Activated naive CD8-positive, alpha-beta T cell treated with anti-CD3 and anti-CD28 coated beads, Interleukin-2, amount 10 ng/mL, durations not matched to agents 7 days and 5 days (primary cell): ENCODE measurements around the gene RNLS. TPM values are rescaled to one million over a fixed set of nuclear protein-coding genes. Genes with fewer than 3 reads are reported as not detected.

Source experiments
- ATAC-seq: fragments of 150-1000 bp; cut with Tn5 transposase; one replicate; pipeline ENCODE4 v1.10.0; 2021; ENCODE audit warnings: low read depth, moderate library complexity
- POLR2A ChIA-PET: fragments of 350-600 bp; sonication (Branson Sonifier 250); formaldehyde crosslinking; loops from one replicate; lab custom pipeline; 2021; ENCODE audit warnings: antibody characterized with exemption; lab: Charles Lee
- DNase-seq: peaks from one replicate; pipeline ENCODE4 v3.0.0; 2021
- H3K27ac Mint-ChIP-seq: one replicate; pipeline ENCODE4 v1.8.0; 2022; ENCODE audit warnings: mild to moderate bottlenecking, mixed read lengths
- H3K27me3 Mint-ChIP-seq: one replicate; pipeline ENCODE4 v1.8.0; 2022; ENCODE audit warnings: mild to moderate bottlenecking, moderate library complexity, mixed read lengths
- H3K36me3 Mint-ChIP-seq: one replicate; pipeline ENCODE4 v1.8.0; 2021; ENCODE audit warnings: mild to moderate bottlenecking, mixed read lengths
- H3K4me1 Mint-ChIP-seq: one replicate; pipeline ENCODE4 v1.8.0; 2021; ENCODE audit warnings: mixed read lengths
- H3K4me3 Mint-ChIP-seq: one replicate; pipeline ENCODE4 v1.8.0; 2022; ENCODE audit warnings: mild to moderate bottlenecking, moderate library complexity, mixed read lengths
- H3K9me3 Mint-ChIP-seq: one replicate; pipeline ENCODE4 v1.8.0; 2021; ENCODE audit warnings: mixed read lengths
- total RNA-seq, 2 experiments: library from RNA; stranded (reverse); gene quantifications; one replicate each; pipeline ENCODE4 v1.2.3, GENCODE V29; 2021

RNLS gene
- total RNA-seq, 2 experiments from 2014 or later, result 3.5 to 5.2 TPM

- POLR2A ChIA-PET, result no interaction called here
- Mint-ChIP-seq H3K27ac (no peak overlapping the region), H3K9me3 (peaks cover 4% of the 10 kb centered on the region), H3K4me1 (peaks cover 14% of the 10 kb centered on the region), H3K4me3 (no peak overlapping the region), H3K27me3 (no peaks in the 10 kb centered on the region), H3K36me3 (peaks cover 1% of the 10 kb centered on the region)
- no peak for ATAC-seq
- DNase-seq, result no peak
Measured at GRCh38 chr10:88416801-88417200, 166.3 kb downstream of the RNLS start.

GRCh38 chr10:88415533-88416130 lies 167.5 kb downstream of the RNLS start:
- H3K9me3 Mint-ChIP-seq, result peaks cover 4% of the 10 kb centered on the region
- peaks cover 14% of the 10 kb centered on the region for H3K4me1 Mint-ChIP-seq
- DNase-seq (no peak), ATAC-seq (no peak)
- POLR2A ChIA-PET, result no interaction called here
- H3K27ac Mint-ChIP-seq, result no peak overlapping the region
- no peak overlapping the region for H3K4me3 Mint-ChIP-seq
- H3K36me3 Mint-ChIP-seq, result peaks cover 1% of the 10 kb centered on the region
- H3K27me3 Mint-ChIP-seq, result no peaks in the 10 kb centered on the region

GRCh38 chr10:88413412-88413811 lies 169.7 kb downstream of the RNLS start:
- H3K27ac Mint-ChIP-seq, result no peak overlapping the region
- peaks cover 1% of the 10 kb centered on the region for H3K36me3 Mint-ChIP-seq
- ATAC-seq, result no peak
- H3K4me1 Mint-ChIP-seq, result peaks cover 8% of the 10 kb centered on the region
- no peak for DNase-seq
- no peak overlapping the region for H3K4me3 Mint-ChIP-seq
- POLR2A ChIA-PET, result no interaction called here
- no peaks in the 10 kb centered on the region for H3K27me3 Mint-ChIP-seq
- peaks cover 4% of the 10 kb centered on the region for H3K9me3 Mint-ChIP-seq

- Mint-ChIP-seq H3K27ac (no peak overlapping the region), H3K27me3 (no peaks in the 10 kb centered on the region), H3K36me3 (peaks cover 4% of the 10 kb centered on the region), H3K9me3 (peaks cover 4% of the 10 kb centered on the region), H3K4me3 (no peak overlapping the region), H3K4me1 (peaks cover 9% of the 10 kb centered on the region)
- POLR2A ChIA-PET, result no interaction called here
- no peak for DNase-seq
- no peak for ATAC-seq
Measured at GRCh38 chr10:88411772-88412349, 171.3 kb downstream of the RNLS start.

- Mint-ChIP-seq H3K27ac (no peak overlapping the region), H3K4me1 (peaks cover 3% of the 10 kb centered on the region), H3K9me3 (peaks cover 3% of the 10 kb centered on the region), H3K4me3 (no peak overlapping the region), H3K36me3 (peaks cover 9% of the 10 kb centered on the region), H3K27me3 (no peaks in the 10 kb centered on the region)
- POLR2A ChIA-PET, result no interaction called here
- DNase-seq (no peak), ATAC-seq (no peak)
Measured at GRCh38 chr10:88409824-88410223, 173.3 kb downstream of the RNLS start.

- Mint-ChIP-seq H3K27me3 (no peaks in the 10 kb centered on the region), H3K36me3 (peaks cover 8% of the 10 kb centered on the region), H3K9me3 (peaks cover 3% of the 10 kb centered on the region), H3K4me3 (no peak overlapping the region), H3K4me1 (peaks cover 1% of the 10 kb centered on the region), H3K27ac (no peak overlapping the region)
- no peak for ATAC-seq
- DNase-seq, result no peak
- POLR2A ChIA-PET, result no interaction called here
Measured at GRCh38 chr10:88409236-88409635, 173.9 kb downstream of the RNLS start.

- peaks cover 8% of the 10 kb centered on the region for H3K36me3 Mint-ChIP-seq
- no peak for ATAC-seq
- POLR2A ChIA-PET, result no interaction called here
- H3K4me3 Mint-ChIP-seq, result no peak overlapping the region
- H3K27me3 Mint-ChIP-seq, result no peaks in the 10 kb centered on the region
- H3K4me1 Mint-ChIP-seq, result peaks cover 1% of the 10 kb centered on the region
- no peak overlapping the region for H3K27ac Mint-ChIP-seq
- no peak for DNase-seq
- peaks cover 2% of the 10 kb centered on the region for H3K9me3 Mint-ChIP-seq
Measured at GRCh38 chr10:88408096-88408495, 175.0 kb downstream of the RNLS start.

GRCh38 chr10:88404133-88404532 lies 179.0 kb downstream of the RNLS start:
- Mint-ChIP-seq H3K4me3 (no peak overlapping the region), H3K4me1 (peaks cover 7% of the 10 kb centered on the region), H3K9me3 (peaks cover 8% of the 10 kb centered on the region), H3K27ac (no peak overlapping the region), H3K27me3 (no peaks in the 10 kb centered on the region), H3K36me3 (peaks cover 9% of the 10 kb centered on the region)
- POLR2A ChIA-PET, result no interaction called here
- ATAC-seq, result no peak
- DNase-seq, result no peak

GRCh38 chr10:88401671-88402347 lies 181.3 kb downstream of the RNLS start:
- ATAC-seq (no peak), DNase-seq (no peak)
- Mint-ChIP-seq H3K4me3 (no peak overlapping the region), H3K9me3 (peaks cover 16% of the 10 kb centered on the region), H3K27me3 (no peaks in the 10 kb centered on the region), H3K36me3 (peaks cover 18% of the 10 kb centered on the region), H3K27ac (no peak overlapping the region), H3K4me1 (peaks cover 6% of the 10 kb centered on the region)
- POLR2A ChIA-PET, result no interaction called here

GRCh38 chr10:88399240-88399639 lies 183.9 kb downstream of the RNLS start:
- POLR2A ChIA-PET, result no interaction called here
- ATAC-seq, result no peak

GRCh38 chr10:88395677-88396076 lies 187.4 kb downstream of the RNLS start:
- DNase-seq, result no peak
- POLR2A ChIA-PET, result no interaction called here
- ATAC-seq, result no peak
- Mint-ChIP-seq H3K4me1 (peaks cover 11% of the 10 kb centered on the region), H3K27me3 (no peaks in the 10 kb centered on the region), H3K4me3 (no peak overlapping the region), H3K9me3 (peaks cover 24% of the 10 kb centered on the region), H3K27ac (no peak overlapping the region), H3K36me3 (peaks cover 32% of the 10 kb centered on the region)

More at GRCh38 chr10:88399240-88399639, 183.9 kb downstream of the RNLS start:
- DNase-seq, result no peak
- Mint-ChIP-seq H3K36me3 (peaks cover 23% of the 10 kb centered on the region), H3K4me3 (no peak overlapping the region), H3K4me1 (peaks cover 6% of the 10 kb centered on the region), H3K9me3 (peaks cover 22% of the 10 kb centered on the region), H3K27me3 (no peaks in the 10 kb centered on the region), H3K27ac (no peak overlapping the region)

- Mint-ChIP-seq H3K36me3 (peaks cover 22% of the 10 kb centered on the region), H3K4me1 (peaks cover 17% of the 10 kb centered on the region), H3K9me3 (peaks cover 13% of the 10 kb centered on the region), H3K4me3 (peak overlapping the region; percentile 59), H3K27me3 (no peaks in the 10 kb centered on the region), H3K27ac (peak overlapping the region; percentile 82)
- ATAC-seq, result peak; percentile 94
- POLR2A ChIA-PET, result interaction anchor here (1.0 to 2.0 kb wide), 2 partner anchors 28 to 528 kb away, joined by 3 to 31 read pairs; partner anchors contain the start of genes KLLN and PTEN
- no peak for DNase-seq
Measured at GRCh38 chr10:88392222-88392621, 190.9 kb downstream of the RNLS start.

- peaks cover 22% of the 10 kb centered on the region for H3K4me1 Mint-ChIP-seq
- no peak overlapping the region for H3K27ac Mint-ChIP-seq
- peaks cover 10% of the 10 kb centered on the region for H3K36me3 Mint-ChIP-seq
- POLR2A ChIA-PET, result interaction anchor here (1.1 to 5.9 kb wide), 2 partner anchors 527 to 544 kb away, joined by 5 to 97 read pairs; partner anchors contain the start of genes KLLN and PTEN
- no peak for ATAC-seq
- H3K27me3 Mint-ChIP-seq, result no peaks in the 10 kb centered on the region
- no peak for DNase-seq
- no peak overlapping the region for H3K4me3 Mint-ChIP-seq
- peaks cover 2% of the 10 kb centered on the region for H3K9me3 Mint-ChIP-seq
Measured at GRCh38 chr10:88390041-88390440, 193.1 kb downstream of the RNLS start.
